Measurements from ENCODE around the gene CDH16. TPM values are rescaled to one million over a fixed set of nuclear protein-coding genes. Genes with fewer than 3 reads are reported as not detected.
"Not testable (repeated sequence)": the region's sequence is repeated elsewhere in the genome, so short reads cannot be mapped to it uniquely, and the experiment has no call there.

Gene CDH16
- total RNA-seq, 1 experiment from 2014 or later: not detected

DNA sequence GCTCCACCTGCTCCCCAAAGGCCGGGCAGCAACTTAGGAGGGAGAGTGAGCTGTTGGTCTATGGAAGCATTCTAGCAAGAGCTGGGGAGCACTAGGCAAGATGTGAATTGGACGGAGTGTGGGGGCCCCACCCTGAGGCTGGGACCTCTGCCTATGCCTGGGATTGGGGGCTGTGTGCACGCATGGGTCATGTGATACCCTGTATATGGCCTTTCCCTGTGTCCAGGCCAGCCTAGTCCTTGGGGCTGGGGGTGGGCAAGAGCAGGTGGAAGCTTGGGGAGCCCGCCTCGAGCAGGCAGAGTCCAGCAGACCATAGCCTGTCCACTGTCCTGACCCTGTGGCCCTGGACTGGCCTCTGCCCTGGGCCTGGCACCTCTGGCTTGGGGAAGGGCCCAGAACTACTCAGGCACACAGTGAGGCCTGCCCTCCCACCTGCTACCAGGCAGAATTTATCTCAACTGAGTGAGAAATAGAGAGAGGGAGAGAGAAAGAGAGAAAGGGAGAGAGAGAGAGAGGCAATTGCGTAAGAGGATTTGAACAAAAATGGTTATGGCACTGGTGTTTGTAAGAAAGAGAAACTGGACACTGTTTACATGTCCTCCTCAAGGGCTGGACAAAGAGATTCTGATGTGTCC lies 19.3 kb downstream of the CDH16 start:
- peaks cover 4% of the 10 kb centered on the region for H3K36me3 Mint-ChIP-seq (ENCODE audit: insufficient read depth, unreplicated experiment)
- TF ChIP-seq, protein P1, sequence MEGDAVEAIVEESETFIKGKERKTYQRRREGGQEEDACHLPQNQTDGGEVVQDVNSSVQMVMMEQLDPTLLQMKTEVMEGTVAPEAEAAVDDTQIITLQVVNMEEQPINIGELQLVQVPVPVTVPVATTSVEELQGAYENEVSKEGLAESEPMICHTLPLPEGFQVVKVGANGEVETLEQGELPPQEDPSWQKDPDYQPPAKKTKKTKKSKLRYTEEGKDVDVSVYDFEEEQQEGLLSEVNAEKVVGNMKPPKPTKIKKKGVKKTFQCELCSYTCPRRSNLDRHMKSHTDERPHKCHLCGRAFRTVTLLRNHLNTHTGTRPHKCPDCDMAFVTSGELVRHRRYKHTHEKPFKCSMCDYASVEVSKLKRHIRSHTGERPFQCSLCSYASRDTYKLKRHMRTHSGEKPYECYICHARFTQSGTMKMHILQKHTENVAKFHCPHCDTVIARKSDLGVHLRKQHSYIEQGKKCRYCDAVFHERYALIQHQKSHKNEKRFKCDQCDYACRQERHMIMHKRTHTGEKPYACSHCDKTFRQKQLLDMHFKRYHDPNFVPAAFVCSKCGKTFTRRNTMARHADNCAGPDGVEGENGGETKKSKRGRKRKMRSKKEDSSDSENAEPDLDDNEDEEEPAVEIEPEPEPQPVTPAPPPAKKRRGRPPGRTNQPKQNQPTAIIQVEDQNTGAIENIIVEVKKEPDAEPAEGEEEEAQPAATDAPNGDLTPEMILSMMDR (IDR thresholded peaks at IDR 0.05; ENCODE audit: unreplicated experiment): no peak
- intact Hi-C loops (cut with micrococcal nuclease; ENCODE audit: unreplicated experiment): loop anchor here (5.0 kb wide), 1 partner anchor 48 kb away; no protein-coding TSS in a partner anchor
- BruUV-seq (replicated peaks): no TSS peak
- H3K4me3 Mint-ChIP-seq (ENCODE audit: low read depth, unreplicated experiment): no peak overlapping the region
- no peaks in the 10 kb centered on the region for H3K27me3 Mint-ChIP-seq (ENCODE audit: unreplicated experiment)
- CTCF ChIA-PET: interaction anchor here (0.7 to 0.9 kb wide), 4 partner anchors 19 to 369 kb away, joined by 3 to 4 read pairs (median 3); partner anchors contain the start of gene PDP2
- H3K9me3 Mint-ChIP-seq (ENCODE audit: low read depth, unreplicated experiment): no peaks in the 10 kb centered on the region
- DNase-seq: no peak
- H3K4me1 Mint-ChIP-seq (ENCODE audit: low read depth, unreplicated experiment): peaks cover 42% of the 10 kb centered on the region
- H3K27ac Mint-ChIP-seq (ENCODE audit: unreplicated experiment): no peak overlapping the region

- no peak overlapping the region for H3K4me3 Mint-ChIP-seq (ENCODE audit: low read depth, unreplicated experiment)
- H3K9me3 Mint-ChIP-seq (ENCODE audit: low read depth, unreplicated experiment): no peaks in the 10 kb centered on the region
- TF ChIP-seq, protein P1 (IDR thresholded peaks at IDR 0.05; ENCODE audit: unreplicated experiment): no peak
- intact Hi-C loops (cut with micrococcal nuclease; ENCODE audit: unreplicated experiment): loop anchor here (5.0 kb wide), 1 partner anchor 48 kb away; no protein-coding TSS in a partner anchor
- no TSS peak for BruUV-seq (replicated peaks)
- no peak for DNase-seq
- CTCF ChIA-PET: interaction anchor here (0.9 kb wide), 1 partner anchor 11 kb away, joined by 6 read pairs; no protein-coding TSS in a partner anchor
- no peak overlapping the region for H3K27ac Mint-ChIP-seq (ENCODE audit: unreplicated experiment)
- H3K4me1 Mint-ChIP-seq (ENCODE audit: low read depth, unreplicated experiment): peaks cover 42% of the 10 kb centered on the region
- H3K36me3 Mint-ChIP-seq (ENCODE audit: insufficient read depth, unreplicated experiment): peaks cover 4% of the 10 kb centered on the region
- no peaks in the 10 kb centered on the region for H3K27me3 Mint-ChIP-seq (ENCODE audit: unreplicated experiment)
Measured at GRCh38 chr16:66898933-66899309, 19.8 kb downstream of the CDH16 start.

GRCh38 chr16:66898207-66898606 lies 20.5 kb downstream of the CDH16 start:
- Mint-ChIP-seq H3K27ac (ENCODE audit: unreplicated experiment) (no peak overlapping the region), H3K4me1 (ENCODE audit: low read depth, unreplicated experiment) (peaks cover 42% of the 10 kb centered on the region), H3K4me3 (ENCODE audit: low read depth, unreplicated experiment) (no peak overlapping the region), H3K36me3 (ENCODE audit: insufficient read depth, unreplicated experiment) (peaks cover 4% of the 10 kb centered on the region), H3K27me3 (ENCODE audit: unreplicated experiment) (no peaks in the 10 kb centered on the region), H3K9me3 (ENCODE audit: low read depth, unreplicated experiment) (no peaks in the 10 kb centered on the region)
- DNase-seq: no peak
- intact Hi-C loops (cut with micrococcal nuclease; ENCODE audit: unreplicated experiment): loop anchor here (5.0 kb wide), 1 partner anchor 49 kb away; no protein-coding TSS in a partner anchor
- CTCF ChIA-PET: interaction anchor here (0.9 to 1.5 kb wide), 2 partner anchors 12 to 29 kb away, joined by 4 to 6 read pairs; no protein-coding TSS in a partner anchor
- no TSS peak for BruUV-seq (replicated peaks)
- TF ChIP-seq, protein P1 (IDR thresholded peaks at IDR 0.05; ENCODE audit: unreplicated experiment): no peak

GRCh38 chr16:66896682-66897081 lies 22.0 kb downstream of the CDH16 start:
- peaks cover 42% of the 10 kb centered on the region for H3K4me1 Mint-ChIP-seq (ENCODE audit: low read depth, unreplicated experiment)
- CTCF ChIA-PET: interaction anchor here (1.5 kb wide), 1 partner anchor 30 kb away, joined by 4 read pairs; no protein-coding TSS in a partner anchor
- not testable (repeated sequence) for H3K9me3 Mint-ChIP-seq (ENCODE audit: low read depth, unreplicated experiment); BruUV-seq (replicated peaks); DNase-seq; H3K36me3 Mint-ChIP-seq (ENCODE audit: insufficient read depth, unreplicated experiment); H3K27ac Mint-ChIP-seq (ENCODE audit: unreplicated experiment); H3K27me3 Mint-ChIP-seq (ENCODE audit: unreplicated experiment); H3K4me3 Mint-ChIP-seq (ENCODE audit: low read depth, unreplicated experiment)
- intact Hi-C loops (cut with micrococcal nuclease; ENCODE audit: unreplicated experiment): loop anchor here (5.0 kb wide), 1 partner anchor 51 kb away; no protein-coding TSS in a partner anchor

Measured in Calu3 (cell line).